HEK293T (cell line): ENCODE results near the gene GDF2.

Experiments
- CTCF ChIA-PET: fragments of 350-600 bp; formaldehyde crosslinking; extraction: SDS; loops from one replicate; lab custom pipeline; 2021; ENCODE audit warnings: antibody characterized with exemption, inconsistent platforms; lab: Yijun Ruan, JAX
- POLR2A ChIA-PET: fragments of 350-600 bp; formaldehyde crosslinking; extraction: SDS; loops from one replicate; lab custom pipeline; 2020; ENCODE audit warnings: antibody characterized with exemption, inconsistent platforms; lab: Yijun Ruan, JAX
- DNase-seq: peaks from one replicate; pipeline ENCODE4 v3.0.0; 2012; ENCODE audit warnings: mixed read lengths; ENCODE audit errors: extremely low spot score
- ARNT ChIP-seq: fragments of 450-650 bp; IDR thresholded peaks from 2 replicates; pipeline ENCODE4 v1.6.1; 2017; ENCODE audit warnings: mild to moderate bottlenecking
- BHLHE40 ChIP-seq: fragments of 450-650 bp; IDR thresholded peaks from 2 replicates; pipeline ENCODE4 v1.6.1; 2016; ENCODE audit warnings: mild to moderate bottlenecking, moderate library complexity, borderline replicate concordance
- CTBP1 ChIP-seq: fragments of 450-650 bp; IDR thresholded peaks from 2 replicates; pipeline ENCODE4 v1.6.1; 2016; ENCODE audit warnings: borderline replicate concordance
- ELF4 ChIP-seq: fragments of 450-650 bp; IDR thresholded peaks from 2 replicates; pipeline ENCODE4 v1.6.1; 2017; ENCODE audit warnings: antibody characterized with exemption
- FOXA1 ChIP-seq: fragments of 450-650 bp; IDR thresholded peaks from 2 replicates; pipeline ENCODE4 v1.6.1; 2016; ENCODE audit warnings: mild to moderate bottlenecking
- FOXK2 ChIP-seq: fragments of 450-650 bp; IDR thresholded peaks from 2 replicates; pipeline ENCODE4 v1.6.1; 2016; ENCODE audit warnings: mild to moderate bottlenecking
- FOXM1 ChIP-seq: fragments of 450-650 bp; IDR thresholded peaks from 2 replicates; pipeline ENCODE4 v1.6.1; 2017; ENCODE audit warnings: mild to moderate bottlenecking, borderline replicate concordance
- HDGF ChIP-seq: fragments of 450-650 bp; IDR thresholded peaks from 2 replicates; pipeline ENCODE4 v1.6.1; 2017; ENCODE audit warnings: antibody characterized with exemption, borderline replicate concordance
- L3MBTL2 ChIP-seq: fragments of 450-650 bp; conservative IDR thresholded peaks from 2 replicates; pipeline ENCODE4 v1.6.1; 2016; ENCODE audit warnings: mild to moderate bottlenecking
- LEF1 ChIP-seq: fragments of 450-650 bp; IDR thresholded peaks from 2 replicates; pipeline ENCODE4 v1.6.1; 2017; ENCODE audit warnings: mild to moderate bottlenecking, borderline replicate concordance
- NFRKB ChIP-seq: fragments of 450-650 bp; IDR thresholded peaks from 2 replicates; pipeline ENCODE4 v1.6.1; 2016; ENCODE audit warnings: mild to moderate bottlenecking, moderate library complexity
- PKNOX1 ChIP-seq: fragments of 450-650 bp; IDR thresholded peaks from 2 replicates; pipeline ENCODE4 v1.6.1; 2016
- SP1 ChIP-seq: fragments of 450-650 bp; IDR thresholded peaks from 2 replicates; pipeline ENCODE4 v1.6.1; 2017
- SUZ12 ChIP-seq: fragments of 450-650 bp; IDR thresholded peaks from 2 replicates; pipeline ENCODE4 v1.6.1; 2016; ENCODE audit warnings: mild to moderate bottlenecking
- TARDBP ChIP-seq: fragments of 450-650 bp; IDR thresholded peaks from 2 replicates; pipeline ENCODE4 v1.6.1; 2016
- ZNF384 ChIP-seq: fragments of 450-650 bp; IDR thresholded peaks from 2 replicates; pipeline ENCODE4 v1.6.1; 2016

The GDF2 gene

GRCh38 chr10:47294057-47294456, 28.2 kb upstream of the GDF2 start:
- TF ChIP-seq CTBP1 (no peak), PKNOX1 (no peak), TARDBP (no peak), FOXA1 (no peak), LEF1 (no peak), NFRKB (no peak), ARNT (no peak), BHLHE40 (no peak), SUZ12 (no peak), FOXM1 (no peak), FOXK2 (no peak), SP1 (no peak), L3MBTL2 (no peak)
- CTCF ChIA-PET: interaction anchor here (0.6 kb wide), 1 partner anchor 27 kb away, joined by 4 read pairs; no protein-coding TSS in a partner anchor

GRCh38 chr10:47294501-47294900, 27.8 kb upstream of the GDF2 start:
- ChIA-PET CTCF (no interaction called here), POLR2A (no interaction called here)
- no peak for DNase-seq
- TF ChIP-seq TARDBP: no peak
- no peak for TF ChIP-seq CTBP1
- TF ChIP-seq ZNF384: no peak

More at GRCh38 chr10:47294057-47294456, 28.2 kb upstream of the GDF2 start:
- POLR2A ChIA-PET: no interaction called here
- DNase-seq: no peak

- ChIA-PET CTCF (no interaction called here), POLR2A (no interaction called here)
- TF ChIP-seq ARNT (no peak), BHLHE40 (no peak), FOXM1 (no peak), CTBP1 (no peak), FOXK2 (no peak), SP1 (no peak), NFRKB (no peak), LEF1 (no peak), ZNF384 (no peak), FOXA1 (no peak), ELF4 (no peak), HDGF (no peak), TARDBP (no peak), SUZ12 (no peak), PKNOX1 (no peak), L3MBTL2 (no peak)
- no peak for DNase-seq
Observed at GRCh38 chr10:47295411-47295810, 26.8 kb upstream of the GDF2 start.

- CTCF ChIA-PET: interaction anchor here (2.0 kb wide), 1 partner anchor 248 kb away, joined by 5 read pairs; no protein-coding TSS in a partner anchor
- no peak for DNase-seq
- POLR2A ChIA-PET: no interaction called here
- TF ChIP-seq FOXM1 (no peak), PKNOX1 (no peak), BHLHE40 (no peak), CTBP1 (no peak), TARDBP (no peak), ELF4 (no peak), NFRKB (no peak), ARNT (no peak), L3MBTL2 (no peak), FOXA1 (no peak), ZNF384 (no peak), SP1 (no peak)
Observed at GRCh38 chr10:47296156-47296894, 25.9 kb upstream of the GDF2 start.

- TF ChIP-seq PKNOX1 (no peak), NFRKB (no peak), BHLHE40 (no peak), LEF1 (no peak), HDGF (no peak), SUZ12 (no peak), ZNF384 (no peak), ELF4 (no peak), ARNT (no peak), SP1 (no peak), FOXA1 (no peak), TARDBP (no peak), CTBP1 (no peak), FOXM1 (no peak), L3MBTL2 (no peak)
- DNase-seq: no peak
- POLR2A ChIA-PET: no interaction called here
- CTCF ChIA-PET: interaction anchor here (2.0 kb wide), 1 partner anchor 249 kb away, joined by 5 read pairs; no protein-coding TSS in a partner anchor
Observed at GRCh38 chr10:47296941-47297340, 25.3 kb upstream of the GDF2 start.
